Gastrocnemius medialis (tissue), 4 donors: ENCODE data around the gene CHST8.

ENCODE experiments used
- CTCF ChIP-seq, 5 experiments: fragments of 450-650 bp in 3 of 5; fragments of 200-600 bp in 2 of 5; sonication (generic) in 2 of 5; IDR thresholded peaks in 4 of 5; conservative IDR thresholded peaks in 1 of 5; 1 replicate in 4 of 5; 2 replicates in 1 of 5; pipeline ENCODE4 v1.5.1; 2016 to 2019; ENCODE audit warnings: antibody characterized with exemption in 5 of 5, mild to moderate bottlenecking in 3 of 5, moderate library complexity in 3 of 5
- POLR2A ChIP-seq, 2 donors: fragments of 450-650 bp; IDR thresholded peaks; one replicate each; pipeline ENCODE4 v1.6.1; 2017; ENCODE audit warnings: antibody characterized with exemption in 2 of 2, mild to moderate bottlenecking in 2 of 2, moderate library complexity in 2 of 2

- no peak for TF ChIP-seq CTCF (IDR thresholded peaks at IDR 0.05 in 4 of 5, conservative IDR thresholded peaks at IDR 0.05 in 1 of 5)
- TF ChIP-seq POLR2A (IDR thresholded peaks at IDR 0.05), result no peak
These were observed 49.5 kb downstream of the CHST8 start for GRCh38 chr19:33671211-33671610.
